IMR-90 (cell line): ENCODE measurements around the gene PLEKHA8. TPM values are rescaled to one million over a fixed set of nuclear protein-coding genes. Genes with fewer than 3 reads are reported as not detected.

Experiments
- ATAC-seq: fragments of 200-7000 bp; cut with Tn5 transposase; 2 replicates; pipeline ENCODE4 v1.9.1; 2020; ENCODE audit warnings: low read depth, mild to moderate bottlenecking, moderate library complexity
- BruUV-seq: library from RNA; stranded (reverse); fragments of 400-500 nt; replicated peaks from 2 replicates; lab custom pipeline; 2021; lab: Mats Ljungman, UMichigan
- CTCF ChIA-PET: fragments of 300-600 bp; formaldehyde crosslinking; extraction: SDS; loops from one replicate; lab custom pipeline; 2021; ENCODE audit warnings: antibody characterized with exemption; lab: Yijun Ruan, JAX
- POLR2A ChIA-PET: fragments of 300-600 bp; sonication (Branson Sonifier 250); formaldehyde crosslinking; loops from one replicate; lab custom pipeline; 2022; ENCODE audit warnings: antibody characterized with exemption; ENCODE audit not compliant: unreplicated experiment; lab: Charles Lee
- DNase-seq: peaks from one replicate; pipeline ENCODE4 v3.0.0; 2013
- H2AFZ ChIP-seq: replicated peaks from 2 replicates; pipeline ENCODE3; 2013; ENCODE audit warnings: low read length, mild to moderate bottlenecking; ENCODE audit not compliant: poor library complexity
- H2AK5ac ChIP-seq: 2 replicates; pipeline ENCODE4 v1.6.1; 2013; ENCODE audit warnings: low read depth, low read length, inconsistent platforms
- H2AK9ac ChIP-seq: replicated peaks from 2 replicates; pipeline ENCODE3; 2013; ENCODE audit warnings: mild to moderate bottlenecking, low read depth, low read length, moderate library complexity; ENCODE audit not compliant: poor library complexity
- H2BK120ac ChIP-seq: 2 replicates; pipeline ENCODE4 v1.6.1; 2013; ENCODE audit warnings: low read depth, low read length, inconsistent platforms
- H2BK15ac ChIP-seq: 3 replicates; pipeline ENCODE4 v1.6.1; 2013; ENCODE audit warnings: low read depth, low read length, inconsistent platforms
- H2BK20ac ChIP-seq: 2 replicates; pipeline ENCODE4 v1.6.1; 2013; ENCODE audit warnings: low read depth, mild to moderate bottlenecking, inconsistent platforms, low read length, moderate library complexity
- H2BK5ac ChIP-seq: 2 replicates; pipeline ENCODE4 v1.6.1; 2013; ENCODE audit warnings: mild to moderate bottlenecking, low read depth, low read length, inconsistent platforms; ENCODE audit not compliant: poor library complexity, severe bottlenecking
- H3K14ac ChIP-seq: replicated peaks from 2 replicates; pipeline ENCODE4 v1.6.1; 2013; ENCODE audit warnings: low read depth, low read length, inconsistent platforms
- H3K18ac ChIP-seq: 2 replicates; pipeline ENCODE4 v1.6.1; 2013; ENCODE audit warnings: low read depth, low read length, control low read depth
- H3K23ac ChIP-seq: 2 replicates; pipeline ENCODE4 v1.6.1; 2013; ENCODE audit warnings: low read depth, low read length, inconsistent platforms
- H3K27ac ChIP-seq: 2 replicates; pipeline ENCODE4 v1.5.1; 2013; ENCODE audit warnings: mild to moderate bottlenecking, control low read depth, low read length; ENCODE audit not compliant: insufficient read depth
- H3K27me3 ChIP-seq: 2 replicates; pipeline ENCODE4 v1.6.1; 2013; ENCODE audit warnings: low read length; ENCODE audit not compliant: control insufficient read depth, insufficient read depth
- H3K36me3 ChIP-seq: 2 replicates; pipeline ENCODE4 v1.6.1; 2013; ENCODE audit warnings: low read length, mixed read lengths; ENCODE audit not compliant: control insufficient read depth, insufficient read depth
- H3K4ac ChIP-seq: 2 replicates; pipeline ENCODE4 v1.6.1; 2013; ENCODE audit warnings: low read depth, low read length, inconsistent platforms
- H3K4me1 ChIP-seq: 2 replicates; pipeline ENCODE4 v1.6.1; 2013; ENCODE audit warnings: low read length, mixed read lengths; ENCODE audit not compliant: control insufficient read depth, insufficient read depth
- H3K4me2 ChIP-seq: 2 replicates; pipeline ENCODE4 v1.6.1; 2013; ENCODE audit warnings: low read depth, mild to moderate bottlenecking, control low read depth, low read length, moderate library complexity
- H3K4me3 ChIP-seq: 2 replicates; pipeline ENCODE4 v1.5.1; 2013; ENCODE audit warnings: low read depth, mild to moderate bottlenecking, control low read depth, low read length, moderate library complexity; ENCODE audit not compliant: insufficient read depth
- H3K56ac ChIP-seq: 2 replicates; pipeline ENCODE4 v1.6.1; 2013; ENCODE audit warnings: low read length, inconsistent platforms; ENCODE audit not compliant: insufficient read depth; ENCODE audit errors: extremely low read depth
- H3K79me1 ChIP-seq, 2 experiments: 2 replicates each; pipeline ENCODE4 v1.6.1; 2013; ENCODE audit warnings: low read length in 2 of 2, inconsistent platforms in 1 of 2, low read depth in 1 of 2
- H3K9ac ChIP-seq: 2 replicates; pipeline ENCODE4 v1.6.1; 2013; ENCODE audit warnings: low read depth, low read length, control low read depth
- H3K9me1 ChIP-seq: 2 replicates; pipeline ENCODE4 v1.6.1; 2013; ENCODE audit warnings: low read length, inconsistent platforms; ENCODE audit not compliant: insufficient read depth
- H3K9me3 ChIP-seq: 2 replicates; pipeline ENCODE4 v1.6.1; 2013; ENCODE audit warnings: low read length; ENCODE audit not compliant: control insufficient read depth, insufficient read depth
- H4K20me1 ChIP-seq: 2 replicates; pipeline ENCODE4 v1.6.1; 2013; ENCODE audit warnings: low read length, inconsistent platforms; ENCODE audit not compliant: insufficient read depth
- H4K5ac ChIP-seq: 2 replicates; pipeline ENCODE4 v1.6.1; 2013; ENCODE audit warnings: mild to moderate bottlenecking, low read depth, low read length, control low read depth
- H4K8ac ChIP-seq, 2 experiments: 2 replicates each; pipeline ENCODE4 v1.6.1; 2013; ENCODE audit warnings: low read depth in 2 of 2, low read length in 2 of 2, control low read depth in 1 of 2, inconsistent platforms in 1 of 2
- H4K91ac ChIP-seq: 2 replicates; pipeline ENCODE4 v1.6.1; 2013; ENCODE audit warnings: low read depth, low read length, inconsistent platforms; ENCODE audit not compliant: insufficient read depth
- BHLHE40 ChIP-seq: fragments of 150-350 bp; IDR thresholded peaks from 2 replicates; pipeline ENCODE4 v1.6.1; 2016; ENCODE audit warnings: mild to moderate bottlenecking, low read depth, low read length
- CEBPB ChIP-seq: IDR thresholded peaks from 2 replicates; pipeline ENCODE4 v1.6.1; 2012; ENCODE audit warnings: low read depth, low read length, improper control_type of control experiment
- CHD1 ChIP-seq: IDR thresholded peaks from 2 replicates; pipeline ENCODE4 v1.6.1; 2012; ENCODE audit warnings: low read depth, low read length, improper control_type of control experiment
- FOS ChIP-seq: fragments of 150-350 bp; IDR thresholded peaks from 2 replicates; pipeline ENCODE4 v1.6.1; 2016; ENCODE audit warnings: low read depth, low read length
- MAZ ChIP-seq: IDR thresholded peaks from 2 replicates; pipeline ENCODE4 v1.6.1; 2012; ENCODE audit warnings: low read depth, mild to moderate bottlenecking, low read length, improper control_type of control experiment, moderate library complexity, borderline replicate concordance
- MXI1 ChIP-seq: IDR thresholded peaks from 2 replicates; pipeline ENCODE4 v1.6.1; 2012; ENCODE audit warnings: low read depth, mild to moderate bottlenecking, low read length, moderate library complexity, borderline replicate concordance
- RCOR1 ChIP-seq: IDR thresholded peaks from 2 replicates; pipeline ENCODE4 v1.6.1; 2012; ENCODE audit warnings: mild to moderate bottlenecking, low read length, improper control_type of control experiment; ENCODE audit not compliant: insufficient replicate concordance
- RFX5 ChIP-seq: IDR thresholded peaks from 2 replicates; pipeline ENCODE4 v1.8.0; 2012; ENCODE audit warnings: low read depth, mild to moderate bottlenecking, low read length, moderate library complexity
- USF2 ChIP-seq: fragments of 150-350 bp; IDR thresholded peaks from 2 replicates; pipeline ENCODE4 v1.6.1; 2017; ENCODE audit warnings: mild to moderate bottlenecking, antibody characterized with exemption, low read length, low read depth
- WGBS, 2 experiments: methylation state at CpG; one replicate each; pipeline versions ENCODE4 v1.1.5 to v1.1.7; 2013; ENCODE audit warnings: missing lambda C conversion rate in 2 of 2; ENCODE audit not compliant: insufficient read length in 1 of 2; ENCODE audit errors: extremely low coverage in 2 of 2; 5-methylcytosine and 5-hydroxymethylcytosine counted together
- dilution Hi-C: fragments of 300-500 bp; cut with HindIII; formaldehyde crosslinking; loops from one replicate; pipeline ENCODE4 v1.14.3; 2018; ENCODE audit warnings: low sequenced_read_pairs; ENCODE audit not compliant: unreplicated experiment
- in situ Hi-C: fragments of 300-500 bp; cut with MboI; formaldehyde crosslinking; loops from 3 replicates; pipeline ENCODE4 v1.14.3; 2019; ENCODE audit warnings: low sequenced_read_pairs, inconsistent platforms, mixed read lengths
- intact Hi-C: fragments of 100-400 bp; cut with micrococcal nuclease; formaldehyde crosslinking; loops from 2 replicates; pipeline ENCODE4 v1.10.0; 2022
- polyA plus RNA-seq, 3 experiments: library from polyadenylated mRNA; depleted of rRNA; stranded (reverse); fragments of >200 nt; gene quantifications; 2 replicates each; pipeline ENCODE4 v1.2.3, GENCODE V29; 2012; ENCODE audit warnings: low replicate concordance in 1 of 3
- total RNA-seq: library from RNA; depleted of rRNA; stranded (reverse); fragments of >200 nt; gene quantifications from 2 replicates; pipeline ENCODE4 v1.2.3, GENCODE V29; 2012
- TF ChIP-seq, protein P1 (sequence below): fragments of 150-350 bp; IDR thresholded peaks from 2 replicates; pipeline ENCODE4 v1.6.1; 2016; ENCODE audit warnings: low read depth, mild to moderate bottlenecking, low read length, moderate library complexity, borderline replicate concordance

Gene PLEKHA8
- total and polyA plus RNA-seq, 2 of the 4 experiments (the other 2 are of a cell fraction), result 3.6 to 9.7 TPM

DNA sequence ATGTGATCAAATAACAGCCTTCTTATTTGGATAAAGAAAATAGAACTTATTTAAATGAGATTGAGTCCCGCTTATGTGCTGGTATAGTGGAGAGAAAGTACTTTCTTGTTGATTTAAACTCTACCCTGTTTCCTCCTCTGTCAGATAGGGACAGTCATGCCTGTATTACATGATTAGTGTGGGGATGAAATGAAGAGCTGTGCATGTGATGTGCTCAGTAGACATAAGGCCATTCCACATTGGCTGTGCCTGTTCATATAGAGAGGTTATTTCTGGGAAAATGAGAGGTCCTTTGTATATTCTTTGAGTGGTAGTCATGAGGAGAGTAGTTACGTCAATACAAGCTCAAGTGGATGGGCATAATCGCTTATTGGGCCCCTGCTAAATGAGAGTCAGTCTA is 112.2 kb downstream of the PLEKHA8 start:
- H2BK5ac ChIP-seq, result no peak overlapping the region
- H3K79me1 ChIP-seq, result peaks cover 16 to 26% of the 10 kb centered on the region in 2 experiments; a peak in 3 of 4 replicates
- H3K56ac ChIP-seq, result no peak overlapping the region
- H3K23ac ChIP-seq, result no peak overlapping the region
- intact Hi-C loops (no loop called here), dilution Hi-C loops (no loop called here), in situ Hi-C loops (no loop called here)
- ChIA-PET POLR2A (no interaction called here), CTCF (no interaction called here)
- no peak for ATAC-seq
- H3K36me3 ChIP-seq, result no peaks in the 10 kb centered on the region
- H4K8ac ChIP-seq, result no peak overlapping the region
- H3K4me2 ChIP-seq, result no peak overlapping the region
- H2BK15ac ChIP-seq, result no peak overlapping the region
- H2AK5ac ChIP-seq, result no peak overlapping the region
- H3K14ac ChIP-seq, result no peak overlapping the region
- no peak overlapping the region for H2BK120ac ChIP-seq
- no peak overlapping the region for H4K91ac ChIP-seq
- peaks cover 5% of the 10 kb centered on the region for H3K4me1 ChIP-seq
- no peak overlapping the region for H3K4me3 ChIP-seq
- H2AFZ ChIP-seq, result no peak overlapping the region
- TF ChIP-seq MAZ (no peak), BHLHE40 (no peak), MXI1 (no peak), CEBPB (no peak), CHD1 (no peak), RCOR1 (no peak), USF2 (no peak), FOS (no peak), RFX5 (no peak)
- TF ChIP-seq, protein P1, sequence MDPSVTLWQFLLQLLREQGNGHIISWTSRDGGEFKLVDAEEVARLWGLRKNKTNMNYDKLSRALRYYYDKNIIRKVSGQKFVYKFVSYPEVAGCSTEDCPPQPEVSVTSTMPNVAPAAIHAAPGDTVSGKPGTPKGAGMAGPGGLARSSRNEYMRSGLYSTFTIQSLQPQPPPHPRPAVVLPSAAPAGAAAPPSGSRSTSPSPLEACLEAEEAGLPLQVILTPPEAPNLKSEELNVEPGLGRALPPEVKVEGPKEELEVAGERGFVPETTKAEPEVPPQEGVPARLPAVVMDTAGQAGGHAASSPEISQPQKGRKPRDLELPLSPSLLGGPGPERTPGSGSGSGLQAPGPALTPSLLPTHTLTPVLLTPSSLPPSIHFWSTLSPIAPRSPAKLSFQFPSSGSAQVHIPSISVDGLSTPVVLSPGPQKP, result no peak
- no peak for DNase-seq
- no TSS peak for BruUV-seq
- no peak overlapping the region for H4K5ac ChIP-seq
- no peak overlapping the region for H2BK20ac ChIP-seq
- H3K18ac ChIP-seq, result no peak overlapping the region
- H3K9me3 ChIP-seq, result no peaks in the 10 kb centered on the region
- no peak overlapping the region for H2AK9ac ChIP-seq
- H3K27me3 ChIP-seq, result no peaks in the 10 kb centered on the region
- H3K9me1 ChIP-seq, result peaks cover 2% of the 10 kb centered on the region; the same call in 1 of the 2 replicates
- no peaks in the 10 kb centered on the region for H4K20me1 ChIP-seq
- H3K4ac ChIP-seq, result no peak overlapping the region
- H3K27ac ChIP-seq, result no peak overlapping the region
- H3K9ac ChIP-seq, result no peak overlapping the region
- WGBS, 2 experiments, result no CpG with 5 or more reads among the region's 3 CpGs
